Caki2 (cell line): ENCODE results near the gene IL1R1. TPM values are rescaled to one million over a fixed set of nuclear protein-coding genes. Genes with fewer than 3 reads are reported as not detected.

ENCODE experiments used
- DNase-seq: peaks from one replicate; pipeline ENCODE4 v3.0.0-alpha.2; 2015; ENCODE audit warnings: low read depth
- in situ Hi-C: cut with HindIII; loops from 2 replicates; pipeline ENCODE4 v1.10.0; 2016; ENCODE audit warnings: low sequenced_read_pairs, low pct_unique_long_range_greater_than_20kb, mixed read lengths
- total RNA-seq: library from RNA; depleted of rRNA; stranded (reverse); fragments of >200 nt; shearing (Covaris generic); gene quantifications from 2 replicates; pipeline ENCODE4 v1.2.3, GENCODE V29; 2014; ENCODE audit warnings: low replicate concordance

IL1R1 gene
- total RNA-seq, 1 experiment from 2014 or later: not detected

- DNase-seq: no peak
- in situ Hi-C loops: no loop called here
Observed at GRCh38 chr2:102154946-102155702, 12.6 kb downstream of the IL1R1 start.

GRCh38 chr2:102155703-102156515 is 13.4 kb downstream of the IL1R1 start:
- in situ Hi-C loops: no loop called here

GRCh38 chr2:102158011-102158755 is 15.6 kb downstream of the IL1R1 start:
- DNase-seq: no peak
- in situ Hi-C loops: no loop called here

More at GRCh38 chr2:102155703-102156515, 13.4 kb downstream of the IL1R1 start:
- no peak for DNase-seq

- no peak for DNase-seq
- in situ Hi-C loops: no loop called here
Observed at GRCh38 chr2:102159295-102159694, 16.7 kb downstream of the IL1R1 start.

- in situ Hi-C loops: no loop called here
- DNase-seq: peak; percentile 32
Observed at GRCh38 chr2:102166189-102166845, 23.8 kb downstream of the IL1R1 start.

- DNase-seq: no peak
- in situ Hi-C loops: no loop called here
Observed at GRCh38 chr2:102168026-102168771, 25.7 kb downstream of the IL1R1 start.

GRCh38 chr2:102171946-102172345 is 29.4 kb downstream of the IL1R1 start:
- in situ Hi-C loops: no loop called here
- no peak for DNase-seq

- in situ Hi-C loops: no loop called here
- no peak for DNase-seq
Observed at GRCh38 chr2:102172745-102173144, 30.2 kb downstream of the IL1R1 start.

- DNase-seq: no peak
- in situ Hi-C loops: no loop called here
Observed at GRCh38 chr2:102176172-102176571, 33.6 kb downstream of the IL1R1 start.

- in situ Hi-C loops: no loop called here
- DNase-seq: no peak
Observed at GRCh38 chr2:102177814-102178478, 35.4 kb downstream of the IL1R1 start.

GRCh38 chr2:102179061-102179460 is 36.5 kb downstream of the IL1R1 start:
- in situ Hi-C loops: no loop called here
- no peak for DNase-seq

GRCh38 chr2:102179788-102180686 is 37.5 kb downstream of the IL1R1 start:
- in situ Hi-C loops: no loop called here
- no peak for DNase-seq

- DNase-seq: no peak
- in situ Hi-C loops: no loop called here
Observed at GRCh38 chr2:102180687-102180999, 38.1 kb downstream of the IL1R1 start.

- in situ Hi-C loops: no loop called here
- no peak for DNase-seq
Observed at GRCh38 chr2:102181376-102181775, 38.8 kb downstream of the IL1R1 start.

- in situ Hi-C loops: no loop called here
- DNase-seq: no peak
Observed at GRCh38 chr2:102181919-102182635, 39.5 kb downstream of the IL1R1 start.

- no peak for DNase-seq
- in situ Hi-C loops: no loop called here
Observed at GRCh38 chr2:102184018-102184417, 41.5 kb downstream of the IL1R1 start.
